ENCODE results near the gene PRKN.

GRCh38 chr6:162620073-162620472 is 107.5 kb downstream of the PRKN start:
- no peak for TF ChIP-seq E2F5 (CRISPR knock-in tag; IDR thresholded peaks at IDR 0.05)
- TF ChIP-seq CTCF (IDR thresholded peaks at IDR 0.05 in 2 of 3, conservative IDR thresholded peaks at IDR 0.05 in 1 of 3; ENCODE audit: insufficient read depth in 2 of 3, low read depth in 1 of 3, low read length in 3 of 3) = no peak
- peak; percentile 46; the same call in 1 of the 2 replicates for TF ChIP-seq SPI1 (IDR thresholded peaks at IDR 0.05; ENCODE audit: borderline replicate concordance, low read depth, low read length)
- no peak for TF ChIP-seq ATF7 (IDR thresholded peaks at IDR 0.05)
